ENCODE results near the gene SLC35E2B.
"Not testable (repeated sequence)": the region's sequence is repeated elsewhere in the genome, so short reads cannot be mapped to it uniquely, and the experiment has no call there.

The SLC35E2B gene

DNA sequence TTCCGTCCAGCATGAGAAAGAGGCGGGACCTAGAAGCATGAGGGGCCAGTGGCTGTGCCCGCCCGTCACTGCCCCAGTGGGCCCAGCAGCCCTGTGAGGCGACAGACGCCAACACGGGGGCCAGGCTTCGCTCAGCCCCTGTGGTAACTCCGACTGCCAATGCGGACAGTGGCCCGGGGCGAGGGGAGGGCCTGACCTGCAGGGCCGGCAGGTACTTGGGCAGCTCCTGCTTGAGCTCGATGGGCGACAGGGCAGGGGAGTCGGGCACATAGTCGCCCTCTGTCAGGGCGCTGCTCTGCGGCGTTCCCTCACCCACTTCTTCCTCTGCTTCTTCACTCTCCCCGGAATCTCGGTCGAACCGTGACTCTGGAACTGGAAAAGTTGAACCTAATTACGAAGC lies 52.5 kb downstream of the SLC35E2B start:
- 94% methylated on average over 5 of the region's 25 CpGs for whole genome bisulfite sequencing
- not testable (repeated sequence) for H2AFZ ChIP-seq (ENCODE audit: low read depth, low read length)

GRCh38 chr1:1639368-1639767 lies 53.2 kb downstream of the SLC35E2B start:
- H3K27ac ChIP-seq (ENCODE audit: low read length, poor library complexity, severe bottlenecking); H3K14ac ChIP-seq (ENCODE audit: low read length in 2 of 2); H3K27me3 ChIP-seq (ENCODE audit: control insufficient read depth in 1 of 2, insufficient read depth in 1 of 2, low read length in 2 of 2); H4K8ac ChIP-seq (ENCODE audit: low read length); H3K4ac ChIP-seq (ENCODE audit: low read depth in 1 of 2, low read length in 2 of 2); H3K79me1 ChIP-seq (replicated peaks; ENCODE audit: low read length, poor library complexity, severe bottlenecking); H2BK120ac ChIP-seq (ENCODE audit: low read depth, low read length); H2BK5ac ChIP-seq (ENCODE audit: low read depth, low read length, poor library complexity, severe bottlenecking); H4K91ac ChIP-seq (ENCODE audit: low read length); H2BK15ac ChIP-seq (ENCODE audit: low read depth, poor library complexity, severe bottlenecking); H3K18ac ChIP-seq (ENCODE audit: low read depth in 1 of 2, low read length in 2 of 2); H3K4me3 ChIP-seq (ENCODE audit: insufficient read depth in 1 of 2, low read depth in 1 of 2, low read length in 2 of 2); DNase-seq; H3K4me2 ChIP-seq (ENCODE audit: low read length, poor library complexity, severe bottlenecking); H3K23ac ChIP-seq (ENCODE audit: low read length in 2 of 2); H2BK12ac ChIP-seq (ENCODE audit: low read length in 2 of 2); H3K4me1 ChIP-seq (ENCODE audit: control insufficient read depth, insufficient read depth, low read depth, low read length); H2AK5ac ChIP-seq (ENCODE audit: low read length, severe bottlenecking); H2AFZ ChIP-seq (ENCODE audit: low read depth, low read length); H3K9ac ChIP-seq (ENCODE audit: low read length); H3K9me3 ChIP-seq (ENCODE audit: control insufficient read depth, low read length): not testable (repeated sequence)
- WGBS: 98% methylated on average over 11 of the region's 16 CpGs
- H3K36me3 ChIP-seq (ENCODE audit: control insufficient read depth in 1 of 2, insufficient read depth in 2 of 2, low read depth in 1 of 2, low read length in 2 of 2): peaks cover 11 to 27% of the 10 kb centered on the region in 2 experiments

More for the DNA sequence above, 52.5 kb downstream of the SLC35E2B start:
- H4K91ac ChIP-seq (ENCODE audit: low read length); H3K9ac ChIP-seq (ENCODE audit: low read length); H2AK5ac ChIP-seq (ENCODE audit: low read length, severe bottlenecking); H2BK120ac ChIP-seq (ENCODE audit: low read depth, low read length); H2BK12ac ChIP-seq (ENCODE audit: low read length in 2 of 2); H3K4ac ChIP-seq (ENCODE audit: low read depth in 1 of 2, low read length in 2 of 2); H3K27ac ChIP-seq (ENCODE audit: low read length, poor library complexity, severe bottlenecking); H3K9me3 ChIP-seq (ENCODE audit: control insufficient read depth, low read length); H3K4me1 ChIP-seq (ENCODE audit: control insufficient read depth, insufficient read depth, low read depth, low read length); H3K79me1 ChIP-seq (replicated peaks; ENCODE audit: low read length, poor library complexity, severe bottlenecking); H3K23ac ChIP-seq (ENCODE audit: low read length in 2 of 2); H3K4me2 ChIP-seq (ENCODE audit: low read length, poor library complexity, severe bottlenecking); H3K18ac ChIP-seq (ENCODE audit: low read depth in 1 of 2, low read length in 2 of 2); DNase-seq; H2BK15ac ChIP-seq (ENCODE audit: low read depth, poor library complexity, severe bottlenecking); H3K4me3 ChIP-seq (ENCODE audit: insufficient read depth in 1 of 2, low read depth in 1 of 2, low read length in 2 of 2); H3K14ac ChIP-seq (ENCODE audit: low read length in 2 of 2); H4K8ac ChIP-seq (ENCODE audit: low read length); H2BK5ac ChIP-seq (ENCODE audit: low read depth, low read length, poor library complexity, severe bottlenecking); H3K27me3 ChIP-seq (ENCODE audit: control insufficient read depth in 1 of 2, insufficient read depth in 1 of 2, low read length in 2 of 2): not testable (repeated sequence)
- H3K36me3 ChIP-seq (ENCODE audit: control insufficient read depth in 1 of 2, insufficient read depth in 2 of 2, low read depth in 1 of 2, low read length in 2 of 2): peaks cover 11 to 27% of the 10 kb centered on the region in 2 experiments

DNA sequence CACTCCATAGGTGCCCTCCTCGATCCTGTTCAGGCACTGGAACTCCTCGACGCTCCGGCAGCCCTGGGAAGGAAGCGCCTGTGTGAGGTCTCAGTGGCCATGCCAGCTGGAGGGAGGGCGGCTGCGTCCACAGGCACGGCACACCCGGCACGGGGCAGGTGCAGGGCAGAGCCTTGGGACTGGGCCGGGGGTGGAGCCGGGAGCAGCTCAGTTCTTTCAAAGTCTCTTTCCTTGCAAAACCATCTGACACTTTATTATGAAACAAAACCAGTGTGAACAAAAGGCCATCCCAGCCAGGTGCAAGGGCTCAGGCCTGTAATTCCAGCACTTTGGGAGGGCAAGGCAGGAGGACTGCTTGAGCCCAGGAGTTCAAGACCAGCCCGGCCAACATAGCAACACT lies 54.1 kb downstream of the SLC35E2B start:
- H3K9ac ChIP-seq (ENCODE audit: low read length); H3K27me3 ChIP-seq (ENCODE audit: control insufficient read depth in 1 of 2, insufficient read depth in 1 of 2, low read length in 2 of 2); H2BK5ac ChIP-seq (ENCODE audit: low read depth, low read length, poor library complexity, severe bottlenecking); H3K4ac ChIP-seq (ENCODE audit: low read depth in 1 of 2, low read length in 2 of 2); H3K4me2 ChIP-seq (ENCODE audit: low read length, poor library complexity, severe bottlenecking); H3K27ac ChIP-seq (ENCODE audit: low read length, poor library complexity, severe bottlenecking); H3K23ac ChIP-seq (ENCODE audit: low read length in 2 of 2); H2AK5ac ChIP-seq (ENCODE audit: low read length, severe bottlenecking); H2BK120ac ChIP-seq (ENCODE audit: low read depth, low read length); H3K4me1 ChIP-seq (ENCODE audit: control insufficient read depth, insufficient read depth, low read depth, low read length); H2BK12ac ChIP-seq (ENCODE audit: low read length in 2 of 2); H3K79me1 ChIP-seq (replicated peaks; ENCODE audit: low read length, poor library complexity, severe bottlenecking); H3K18ac ChIP-seq (ENCODE audit: low read depth in 1 of 2, low read length in 2 of 2); H3K9me3 ChIP-seq (ENCODE audit: control insufficient read depth, low read length); H2BK15ac ChIP-seq (ENCODE audit: low read depth, poor library complexity, severe bottlenecking); H4K8ac ChIP-seq (ENCODE audit: low read length); H3K14ac ChIP-seq (ENCODE audit: low read length in 2 of 2); H2AFZ ChIP-seq (ENCODE audit: low read depth, low read length); DNase-seq; H4K91ac ChIP-seq (ENCODE audit: low read length); H3K4me3 ChIP-seq (ENCODE audit: insufficient read depth in 1 of 2, low read depth in 1 of 2, low read length in 2 of 2): not testable (repeated sequence)
- peaks cover 11 to 27% of the 10 kb centered on the region in 2 experiments for H3K36me3 ChIP-seq (ENCODE audit: control insufficient read depth in 1 of 2, insufficient read depth in 2 of 2, low read depth in 1 of 2, low read length in 2 of 2)
- 100% methylated on average over 2 of the region's 13 CpGs for WGBS

GRCh38 chr1:1637479-1637875 lies 55.1 kb downstream of the SLC35E2B start:
- not testable (repeated sequence) for H2BK15ac ChIP-seq (ENCODE audit: low read depth, poor library complexity, severe bottlenecking); H3K9ac ChIP-seq (ENCODE audit: low read length); H3K79me1 ChIP-seq (replicated peaks; ENCODE audit: low read length, poor library complexity, severe bottlenecking); H2BK5ac ChIP-seq (ENCODE audit: low read depth, low read length, poor library complexity, severe bottlenecking); H3K27ac ChIP-seq (ENCODE audit: low read length, poor library complexity, severe bottlenecking); DNase-seq; H2BK120ac ChIP-seq (ENCODE audit: low read depth, low read length); H4K91ac ChIP-seq (ENCODE audit: low read length); H2AFZ ChIP-seq (ENCODE audit: low read depth, low read length); H4K8ac ChIP-seq (ENCODE audit: low read length); H3K4me2 ChIP-seq (ENCODE audit: low read length, poor library complexity, severe bottlenecking); H3K9me3 ChIP-seq (ENCODE audit: control insufficient read depth, low read length); H3K4me1 ChIP-seq (ENCODE audit: control insufficient read depth, insufficient read depth, low read depth, low read length); H3K18ac ChIP-seq (ENCODE audit: low read depth in 1 of 2, low read length in 2 of 2); H3K23ac ChIP-seq (ENCODE audit: low read length in 2 of 2); H2BK12ac ChIP-seq (ENCODE audit: low read length in 2 of 2); H3K14ac ChIP-seq (ENCODE audit: low read length in 2 of 2); H3K4me3 ChIP-seq (ENCODE audit: insufficient read depth in 1 of 2, low read depth in 1 of 2, low read length in 2 of 2); H2AK5ac ChIP-seq (ENCODE audit: low read length, severe bottlenecking); H3K4ac ChIP-seq (ENCODE audit: low read depth in 1 of 2, low read length in 2 of 2); H3K27me3 ChIP-seq (ENCODE audit: control insufficient read depth in 1 of 2, insufficient read depth in 1 of 2, low read length in 2 of 2)
- H3K36me3 ChIP-seq (ENCODE audit: control insufficient read depth in 1 of 2, insufficient read depth in 2 of 2, low read depth in 1 of 2, low read length in 2 of 2): peaks cover 11 to 27% of the 10 kb centered on the region in 2 experiments
- WGBS: 96% methylated on average over 8 of the region's 14 CpGs

Data from mesenchymal stem cell (in vitro differentiated cells and primary cell).